ENCODE data around the gene ACSS2.

ACSS2 gene

DNA sequence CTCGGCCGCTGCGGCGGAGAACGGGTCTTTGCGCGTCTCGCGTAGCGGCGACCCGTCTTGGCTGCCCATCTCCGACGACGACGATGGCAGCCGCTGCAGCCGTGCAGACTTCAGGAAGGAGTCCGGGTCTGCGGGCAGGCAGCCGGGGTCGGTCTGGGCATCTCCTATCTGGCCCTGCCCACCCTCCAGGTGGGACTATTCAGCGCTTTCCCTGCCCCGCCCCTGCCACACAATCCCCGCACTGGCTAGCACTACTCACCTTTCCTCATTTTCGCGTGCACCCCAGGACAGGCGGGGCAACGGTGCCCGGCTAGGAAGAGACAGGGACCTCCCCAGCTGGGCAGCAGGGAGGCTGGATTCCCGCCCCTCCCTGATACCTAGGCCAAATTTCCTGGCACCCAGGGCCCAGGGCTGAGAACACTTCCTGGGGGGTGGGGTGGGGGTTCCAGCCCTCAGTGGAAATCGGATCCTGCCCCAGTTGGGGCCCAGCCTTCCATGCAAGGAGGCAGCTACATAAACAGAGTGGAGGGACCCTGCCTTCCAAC, 12.9 kb upstream of the ACSS2 start:
- no peak for ATAC-seq (ENCODE audit: insufficient read depth, low read depth)
- Histone ChIP-seq H3K36me3 (ENCODE audit: insufficient read depth, low read length) (peaks cover 33% of the 10 kb centered on the region), H2AFZ (ENCODE audit: low read depth, low read length) (no peak overlapping the region), H3K4me1 (ENCODE audit: insufficient read depth, low read length) (no peaks in the 10 kb centered on the region), H3K9me3 (ENCODE audit: insufficient read depth, low read length, severe bottlenecking) (no peaks in the 10 kb centered on the region), H3K79me2 (ENCODE audit: insufficient read depth, low read length) (no peaks in the 10 kb centered on the region), H3K4me2 (ENCODE audit: insufficient read depth, low read length) (no peak overlapping the region), H3K27me3 (ENCODE audit: insufficient read depth, low read length, poor library complexity) (no peaks in the 10 kb centered on the region), H3K4me3 (ENCODE audit: low read depth in 1 of 2, low read length in 2 of 2) (no peak overlapping the region), H3K27ac (ENCODE audit: low read length) (no peak overlapping the region; the same call in 1 of the 2 replicates), H4K20me1 (ENCODE audit: insufficient read depth, low read length) (0 out of 2 replicates have a peak, but pooled peaks cover 5% of the 10 kb centered on the region), H3K9ac (ENCODE audit: low read depth, low read length) (no peak overlapping the region)
- TF ChIP-seq, protein P1, sequence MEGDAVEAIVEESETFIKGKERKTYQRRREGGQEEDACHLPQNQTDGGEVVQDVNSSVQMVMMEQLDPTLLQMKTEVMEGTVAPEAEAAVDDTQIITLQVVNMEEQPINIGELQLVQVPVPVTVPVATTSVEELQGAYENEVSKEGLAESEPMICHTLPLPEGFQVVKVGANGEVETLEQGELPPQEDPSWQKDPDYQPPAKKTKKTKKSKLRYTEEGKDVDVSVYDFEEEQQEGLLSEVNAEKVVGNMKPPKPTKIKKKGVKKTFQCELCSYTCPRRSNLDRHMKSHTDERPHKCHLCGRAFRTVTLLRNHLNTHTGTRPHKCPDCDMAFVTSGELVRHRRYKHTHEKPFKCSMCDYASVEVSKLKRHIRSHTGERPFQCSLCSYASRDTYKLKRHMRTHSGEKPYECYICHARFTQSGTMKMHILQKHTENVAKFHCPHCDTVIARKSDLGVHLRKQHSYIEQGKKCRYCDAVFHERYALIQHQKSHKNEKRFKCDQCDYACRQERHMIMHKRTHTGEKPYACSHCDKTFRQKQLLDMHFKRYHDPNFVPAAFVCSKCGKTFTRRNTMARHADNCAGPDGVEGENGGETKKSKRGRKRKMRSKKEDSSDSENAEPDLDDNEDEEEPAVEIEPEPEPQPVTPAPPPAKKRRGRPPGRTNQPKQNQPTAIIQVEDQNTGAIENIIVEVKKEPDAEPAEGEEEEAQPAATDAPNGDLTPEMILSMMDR (IDR thresholded peaks at IDR 0.05; ENCODE audit: borderline replicate concordance, extremely low read depth, low read length, poor library complexity, severe bottlenecking) = no peak
- no peak for TF ChIP-seq EZH2 (IDR thresholded peaks at IDR 0.05; ENCODE audit: borderline replicate concordance, low read depth, low read length, severe bottlenecking)
- DNase-seq = no peak

DNA sequence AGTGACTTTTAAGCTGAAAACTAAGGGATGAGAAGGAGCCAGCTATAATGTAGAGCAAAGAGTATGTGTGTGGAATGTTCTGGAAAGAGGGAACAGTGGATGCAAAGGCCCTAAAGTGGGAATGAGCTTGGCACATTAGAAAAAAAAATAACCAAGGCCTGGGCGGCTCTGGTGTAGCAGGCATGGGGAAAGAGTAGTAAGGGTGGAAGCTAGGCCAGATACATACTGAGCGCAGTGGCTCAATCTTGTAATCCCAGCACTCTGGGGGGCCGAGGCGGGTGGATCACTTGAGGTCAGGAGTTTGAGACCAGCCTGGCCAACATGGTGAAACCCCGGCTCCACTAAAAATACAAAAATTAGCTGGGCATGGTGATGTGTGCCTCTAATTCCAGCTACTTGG, 12.2 kb upstream of the ACSS2 start:
- Histone ChIP-seq H4K20me1 (ENCODE audit: insufficient read depth, low read length) (0 out of 2 replicates have a peak, but pooled peaks cover 5% of the 10 kb centered on the region), H3K4me3 (ENCODE audit: low read depth in 1 of 2, low read length in 2 of 2) (no peak overlapping the region), H3K4me1 (ENCODE audit: insufficient read depth, low read length) (no peaks in the 10 kb centered on the region), H3K27me3 (ENCODE audit: insufficient read depth, low read length, poor library complexity) (no peaks in the 10 kb centered on the region), H3K79me2 (ENCODE audit: insufficient read depth, low read length) (no peaks in the 10 kb centered on the region), H3K9me3 (ENCODE audit: insufficient read depth, low read length, severe bottlenecking) (no peaks in the 10 kb centered on the region), H3K4me2 (ENCODE audit: insufficient read depth, low read length) (no peak overlapping the region), H2AFZ (ENCODE audit: low read depth, low read length) (no peak overlapping the region), H3K9ac (ENCODE audit: low read depth, low read length) (no peak overlapping the region), H3K36me3 (ENCODE audit: insufficient read depth, low read length) (peaks cover 32% of the 10 kb centered on the region), H3K27ac (ENCODE audit: low read length) (no peak overlapping the region)
- no peak for DNase-seq
- no peak for ATAC-seq (ENCODE audit: insufficient read depth, low read depth)
- TF ChIP-seq EZH2 (IDR thresholded peaks at IDR 0.05; ENCODE audit: borderline replicate concordance, low read depth, low read length, severe bottlenecking) = no peak
- TF ChIP-seq, protein P1 (IDR thresholded peaks at IDR 0.05; ENCODE audit: borderline replicate concordance, extremely low read depth, low read length, poor library complexity, severe bottlenecking) = no peak

DNA sequence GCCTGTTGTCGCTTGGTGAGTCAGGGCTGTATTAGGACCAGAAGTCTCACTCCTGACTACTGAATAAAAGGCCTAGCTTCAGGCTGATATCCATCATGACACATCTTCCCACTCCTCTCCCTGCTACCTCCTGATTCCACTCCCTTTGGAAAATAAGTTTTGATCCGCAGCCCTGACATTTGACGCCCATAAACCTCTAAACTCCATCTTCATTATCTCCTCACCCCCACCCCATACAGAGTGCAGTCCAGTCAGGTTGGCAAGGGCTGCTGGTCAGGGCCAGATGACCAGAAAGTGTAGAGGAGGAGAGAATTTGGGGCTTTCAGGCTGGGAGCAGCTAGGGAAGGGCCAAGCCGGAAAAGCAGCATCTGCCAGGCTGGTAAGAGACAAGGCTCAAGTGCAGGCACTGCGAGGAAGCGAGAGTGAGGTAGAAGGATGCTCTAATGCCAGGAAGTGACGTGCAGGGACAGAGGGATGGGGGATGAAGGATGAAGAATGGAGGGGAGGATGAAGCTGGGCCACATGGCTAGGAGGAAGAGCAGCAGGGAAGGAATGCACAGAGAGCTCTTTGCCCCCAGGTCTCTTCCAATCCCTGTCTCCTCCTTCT, 5.0 kb upstream of the ACSS2 start:
- peak overlapping the region; percentile 64; the same call in 1 of the 2 replicates for H3K9ac ChIP-seq (ENCODE audit: low read depth, low read length)
- H3K4me1 ChIP-seq (ENCODE audit: insufficient read depth, low read length) = peaks cover 53% of the 10 kb centered on the region
- H3K27me3 ChIP-seq (ENCODE audit: insufficient read depth, low read length, poor library complexity) = peaks cover under 1% of the 10 kb centered on the region
- H3K9me3 ChIP-seq (ENCODE audit: insufficient read depth, low read length, severe bottlenecking) = no peaks in the 10 kb centered on the region
- H3K79me2 ChIP-seq (ENCODE audit: insufficient read depth, low read length) = peaks cover 26% of the 10 kb centered on the region
- peak overlapping the region; percentile 91 for H3K4me2 ChIP-seq (ENCODE audit: insufficient read depth, low read length)
- TF ChIP-seq, protein P1 (IDR thresholded peaks at IDR 0.05; ENCODE audit: borderline replicate concordance, extremely low read depth, low read length, poor library complexity, severe bottlenecking) = no peak
- TF ChIP-seq EZH2 (IDR thresholded peaks at IDR 0.05; ENCODE audit: borderline replicate concordance, low read depth, low read length, severe bottlenecking) = no peak
- peak overlapping the region; percentile 64; the same call in 1 of the 2 replicates for H3K27ac ChIP-seq (ENCODE audit: low read length)
- DNase-seq = no peak
- H4K20me1 ChIP-seq (ENCODE audit: insufficient read depth, low read length) = 0 out of 2 replicates have a peak, but pooled peaks cover 2% of the 10 kb centered on the region
- no peaks in the 10 kb centered on the region for H3K36me3 ChIP-seq (ENCODE audit: insufficient read depth, low read length)
- ATAC-seq (ENCODE audit: insufficient read depth, low read depth) = no peak
- H2AFZ ChIP-seq (ENCODE audit: low read depth, low read length) = no peak overlapping the region
- peak overlapping the region in 1 of 2 experiments; percentile 63; a peak in 2 of 4 replicates for H3K4me3 ChIP-seq (ENCODE audit: low read depth in 1 of 2, low read length in 2 of 2)

All from DND-41 (cell line).